G401.6 (cell line): Measurements from ENCODE around the gene RIMKLA.

Experiments
- FAIRE-seq: peaks from 2 replicates; lab custom pipeline; 2012; peaks lifted over from hg19 to GRCh38; lab: Jason Lieb, UNC

RIMKLA gene, protein sequence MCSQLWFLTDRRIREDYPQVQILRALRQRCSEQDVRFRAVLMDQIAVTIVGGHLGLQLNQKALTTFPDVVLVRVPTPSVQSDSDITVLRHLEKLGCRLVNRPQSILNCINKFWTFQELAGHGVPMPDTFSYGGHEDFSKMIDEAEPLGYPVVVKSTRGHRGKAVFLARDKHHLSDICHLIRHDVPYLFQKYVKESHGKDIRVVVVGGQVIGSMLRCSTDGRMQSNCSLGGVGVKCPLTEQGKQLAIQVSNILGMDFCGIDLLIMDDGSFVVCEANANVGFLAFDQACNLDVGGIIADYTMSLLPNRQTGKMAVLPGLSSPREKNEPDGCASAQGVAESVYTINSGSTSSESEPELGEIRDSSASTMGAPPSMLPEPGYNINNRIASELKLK

DNA sequence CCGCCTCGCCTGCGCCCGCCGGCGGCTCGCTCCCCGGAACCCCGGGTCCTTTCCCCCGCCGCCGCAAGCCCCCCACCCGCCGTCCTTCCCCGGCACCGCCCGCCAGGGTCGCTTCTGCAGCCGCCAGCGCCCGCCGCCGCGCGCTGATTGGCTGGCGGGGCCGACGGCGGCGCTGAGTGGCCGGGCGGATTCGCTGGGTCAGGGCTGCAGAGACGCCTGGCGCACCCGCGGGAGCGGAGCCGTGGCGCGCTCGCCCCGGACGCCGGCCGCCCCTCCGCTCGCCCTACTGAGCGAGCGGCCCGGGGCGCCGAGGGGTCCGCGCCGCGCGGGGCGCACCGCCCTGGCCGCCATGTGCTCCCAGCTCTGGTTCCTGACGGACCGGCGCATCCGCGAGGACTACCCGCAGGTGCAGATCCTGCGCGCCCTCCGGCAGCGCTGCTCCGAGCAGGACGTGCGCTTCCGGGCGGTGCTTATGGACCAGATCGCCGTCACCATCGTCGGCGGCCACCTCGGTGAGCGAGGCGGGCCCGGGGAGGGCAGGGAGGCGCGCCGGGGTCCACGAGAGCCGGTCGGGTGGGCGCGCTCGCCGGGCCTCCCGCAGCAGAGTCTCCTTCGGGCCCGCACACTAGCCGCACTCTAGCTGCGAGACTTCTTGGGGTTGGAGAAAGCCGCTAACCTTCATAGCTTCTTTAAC, at the start of gene RIMKLA:
Gene RIMKLA, plus strand, starts transcription at position 207 of the 694 bp plus-strand sequence. Its CDS starts 143 bp downstream, at position 350.
- no peak for FAIRE-seq

DNA sequence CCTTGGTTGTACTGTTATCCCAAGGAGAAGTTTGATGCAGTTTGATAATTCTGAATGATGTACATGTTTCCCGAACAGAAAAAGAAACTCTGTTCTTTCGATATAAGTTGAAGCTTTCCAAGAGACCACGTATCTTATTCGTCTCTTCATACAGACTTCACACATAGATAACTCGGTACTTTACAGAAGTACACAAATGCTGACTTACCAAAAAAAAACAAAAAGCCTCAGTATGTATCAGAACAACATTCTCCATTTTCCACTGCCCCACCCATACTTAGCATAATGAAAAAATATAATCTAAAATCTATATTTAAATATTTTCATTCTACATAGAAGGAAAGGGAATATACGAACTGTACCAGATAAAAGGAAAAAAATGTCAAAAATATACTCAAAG, 47.7 kb upstream of the RIMKLA start:
- FAIRE-seq = no peak

DNA sequence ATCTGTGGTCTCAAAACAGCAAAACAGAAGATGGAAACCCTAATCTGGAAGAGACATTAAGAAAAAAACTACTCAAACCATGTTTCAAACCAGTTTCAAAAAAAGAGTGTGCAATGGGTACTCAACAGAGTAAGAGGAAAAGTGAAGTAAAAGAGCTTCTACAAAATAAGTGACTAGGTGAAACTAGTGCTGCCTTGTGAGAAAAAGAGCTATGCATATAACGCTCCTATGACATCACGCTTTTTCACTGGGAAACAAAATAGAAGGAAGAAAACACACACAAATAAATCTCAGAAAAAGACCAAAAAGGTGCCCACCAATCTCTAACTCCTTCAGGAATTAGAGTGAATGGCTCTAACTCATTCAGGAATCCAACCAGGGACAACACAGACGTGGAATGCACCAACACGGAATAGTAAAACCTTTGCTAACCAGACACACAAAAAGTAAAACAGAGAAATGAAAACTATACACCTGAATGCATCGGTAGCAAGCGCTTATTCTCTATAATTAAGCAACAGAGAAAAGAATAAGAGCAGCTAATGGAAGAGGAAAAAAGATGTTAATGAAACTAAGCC, 46.8 kb upstream of the RIMKLA start:
- no peak for FAIRE-seq

DNA sequence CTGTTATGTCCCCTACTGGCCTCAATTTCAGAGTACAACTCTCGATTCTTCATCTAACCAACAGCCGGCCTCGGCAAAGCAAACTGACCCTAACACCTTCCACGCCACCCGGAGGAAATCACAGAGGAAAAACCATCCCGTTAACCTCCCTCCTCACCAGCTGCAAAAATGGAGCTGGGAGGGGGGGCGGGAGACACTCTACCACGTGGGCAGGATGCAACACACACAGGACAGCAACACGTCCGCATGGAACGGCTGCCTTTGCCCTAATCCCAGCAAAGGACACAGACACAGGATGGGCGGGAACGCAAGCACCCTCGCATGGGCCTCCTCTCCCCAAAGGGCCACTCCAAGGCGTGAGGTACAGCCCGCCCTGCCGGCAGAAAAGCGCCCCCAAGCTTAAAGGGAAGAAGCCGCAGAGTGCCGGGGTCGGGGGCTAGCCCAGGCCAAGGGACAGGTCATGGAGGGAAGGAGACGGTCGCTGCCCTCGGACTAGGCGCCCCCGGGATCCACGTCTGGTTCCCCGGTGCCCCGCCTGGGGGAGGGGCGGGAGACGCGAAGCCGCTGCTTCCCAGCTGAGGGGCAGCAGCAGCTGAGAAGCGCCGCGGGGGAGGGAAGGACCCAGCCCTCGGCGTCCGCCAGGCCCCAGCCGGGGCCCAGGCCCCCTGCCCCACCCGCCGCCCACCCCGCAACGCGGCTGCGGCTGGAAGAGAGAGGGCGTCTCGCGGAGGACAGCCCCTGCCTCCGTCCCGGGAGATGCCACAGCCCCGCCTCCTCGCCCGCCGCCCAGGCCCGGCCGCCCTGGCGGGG, 46.1 kb upstream of the RIMKLA start:
- FAIRE-seq = no peak

DNA sequence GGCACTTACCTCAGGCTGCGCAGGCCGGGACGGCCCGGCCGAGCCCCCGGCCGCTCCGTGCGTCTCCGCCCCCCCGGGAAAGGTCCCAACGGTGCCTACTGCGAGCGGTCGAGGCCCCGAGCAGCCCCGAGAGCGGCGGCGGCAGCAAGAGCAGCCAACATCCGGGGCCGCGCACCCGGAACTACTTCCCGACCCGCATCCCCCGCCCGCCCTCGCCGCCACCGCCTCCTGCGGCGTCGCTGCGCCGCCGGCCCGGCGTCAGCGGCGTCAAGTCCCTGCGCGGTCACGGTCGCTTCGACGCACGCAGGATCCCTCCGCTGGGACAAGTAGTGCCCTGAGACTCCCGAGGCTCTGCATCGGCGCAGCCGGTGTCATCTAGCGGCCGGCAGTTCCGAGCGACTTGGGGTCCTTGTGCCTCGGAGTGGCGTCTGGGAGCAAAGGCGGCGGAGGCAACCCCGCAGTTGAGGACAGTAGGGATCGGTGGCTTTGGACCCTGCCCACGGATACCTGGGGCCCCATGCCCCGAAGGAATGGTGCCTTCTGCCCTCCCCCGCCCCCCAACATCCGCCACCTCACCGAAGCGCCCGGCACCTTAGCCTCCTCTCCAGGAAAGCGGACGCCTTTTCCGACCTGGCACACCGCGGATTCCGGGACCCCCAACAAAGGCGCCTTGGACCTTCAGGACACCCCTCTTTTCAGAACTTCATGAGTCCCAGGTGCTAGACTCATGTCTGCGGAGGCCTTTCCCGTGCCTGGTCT, 45.4 kb upstream of the RIMKLA start, which contains the start of gene FOXJ3:
Gene FOXJ3, minus strand, starts transcription at position 186 of the 759 bp plus-strand sequence. CDS start 24,142 bp downstream, outside the sequence.
- no peak for FAIRE-seq

DNA sequence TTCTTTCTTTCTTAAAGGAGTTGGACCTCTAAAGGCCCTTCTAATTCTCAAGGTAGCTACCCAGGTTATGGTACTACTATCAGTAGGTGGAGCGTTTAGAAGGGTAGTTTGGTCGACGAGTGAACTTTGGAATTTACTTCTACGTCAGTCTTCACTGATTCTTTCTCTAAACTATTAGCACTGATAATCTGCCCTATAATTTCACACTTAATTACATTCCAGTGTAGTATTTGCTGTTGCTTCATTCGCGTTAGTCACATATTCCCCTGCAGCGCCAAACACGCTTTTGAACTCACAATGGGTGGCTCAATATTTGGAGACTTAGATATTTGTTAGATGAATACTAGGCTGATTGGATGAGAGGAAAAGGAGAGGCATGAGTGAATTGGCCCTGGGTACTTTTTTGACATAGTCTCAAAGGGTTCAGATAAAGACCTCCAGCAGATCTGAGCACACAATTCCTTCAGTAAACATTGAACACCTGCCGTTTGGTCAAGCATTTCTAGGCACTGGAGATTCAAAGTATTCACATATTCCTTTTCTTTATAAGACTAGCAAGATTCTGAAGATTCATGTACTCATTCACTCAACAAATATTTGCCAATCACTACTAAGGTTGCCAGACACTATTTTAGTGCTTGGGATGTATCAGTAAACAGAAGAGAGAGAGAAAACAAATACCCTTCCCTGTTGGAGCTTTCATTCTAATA, 44.6 kb upstream of the RIMKLA start:
- FAIRE-seq = no peak

DNA sequence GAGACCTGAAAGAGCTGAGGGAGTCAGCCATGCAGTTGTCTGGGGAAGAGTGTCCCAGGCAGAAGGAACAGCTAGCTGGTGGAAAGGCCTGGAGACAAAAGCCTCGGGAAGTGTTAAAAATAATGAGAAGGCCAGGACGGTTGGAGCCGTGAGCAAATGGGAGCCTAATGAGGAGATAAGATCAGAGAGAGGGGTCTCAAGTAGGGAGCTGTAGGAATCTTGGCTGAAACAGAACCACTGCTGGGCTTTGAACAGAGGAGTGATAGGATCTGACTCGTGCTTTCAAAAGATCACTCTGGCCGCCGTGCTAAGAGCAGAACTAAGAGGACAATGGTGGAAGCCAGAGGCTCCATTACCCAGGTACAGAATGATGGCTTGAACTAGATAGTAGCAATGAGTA, 43.6 kb upstream of the RIMKLA start:
- FAIRE-seq = no peak

DNA sequence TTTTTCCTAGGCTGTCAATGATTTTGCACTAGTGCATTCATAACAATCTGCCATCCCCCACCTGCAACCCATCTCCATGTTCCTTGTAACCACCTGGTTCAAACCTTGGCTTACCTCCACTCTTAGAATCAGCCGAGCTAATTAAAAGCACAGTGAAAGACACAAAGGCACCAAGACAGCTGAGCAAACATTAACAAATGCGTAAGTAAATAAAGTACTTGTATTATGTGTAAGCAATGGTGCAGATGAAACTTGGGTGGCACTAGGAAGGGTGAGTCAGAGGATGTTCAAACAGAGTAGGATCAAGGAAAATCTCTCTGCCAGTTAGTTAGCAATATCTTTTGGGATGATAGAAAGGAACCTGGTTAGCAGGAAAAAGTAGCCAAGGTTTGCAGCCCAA, 40.5 kb upstream of the RIMKLA start:
- FAIRE-seq = no peak

DNA sequence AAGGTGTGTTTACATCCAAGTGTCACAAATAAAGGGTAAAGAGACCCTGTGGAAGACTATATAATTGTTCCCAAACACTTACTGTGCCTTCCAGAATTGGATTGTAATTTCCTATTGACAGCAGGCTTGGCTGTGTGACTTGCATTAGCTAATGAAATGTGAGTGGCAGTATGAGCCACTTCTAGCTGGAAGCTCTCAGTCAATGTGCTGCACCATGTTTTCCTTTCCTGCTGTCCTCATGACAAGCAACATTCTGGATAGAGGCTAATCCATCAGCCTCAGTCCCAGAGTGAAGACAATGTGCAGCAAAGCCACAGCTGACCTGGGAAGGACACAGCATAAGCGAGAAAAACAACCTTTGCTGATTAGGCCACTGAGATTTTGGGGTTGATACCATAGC, 39.7 kb upstream of the RIMKLA start:
- no peak for FAIRE-seq

DNA sequence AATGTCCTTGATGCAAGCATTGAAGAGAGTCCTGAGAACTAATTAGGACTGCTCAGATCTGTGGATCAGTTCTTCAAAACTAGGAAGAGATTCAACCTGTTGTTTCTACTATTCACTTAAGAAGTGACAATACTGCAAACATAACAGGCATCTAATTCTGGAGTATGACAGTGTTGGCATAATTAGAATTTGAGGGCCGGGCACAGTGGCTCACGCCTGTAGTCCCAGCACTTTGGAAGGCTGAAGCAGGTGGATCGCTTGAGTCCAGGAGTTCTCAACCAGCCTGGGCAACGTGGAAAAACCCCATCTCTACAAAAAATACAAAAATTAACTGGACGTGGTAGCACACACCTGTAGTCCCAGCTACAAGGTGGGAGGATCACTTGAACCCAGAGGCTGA, 37.5 kb upstream of the RIMKLA start:
- FAIRE-seq = no peak

DNA sequence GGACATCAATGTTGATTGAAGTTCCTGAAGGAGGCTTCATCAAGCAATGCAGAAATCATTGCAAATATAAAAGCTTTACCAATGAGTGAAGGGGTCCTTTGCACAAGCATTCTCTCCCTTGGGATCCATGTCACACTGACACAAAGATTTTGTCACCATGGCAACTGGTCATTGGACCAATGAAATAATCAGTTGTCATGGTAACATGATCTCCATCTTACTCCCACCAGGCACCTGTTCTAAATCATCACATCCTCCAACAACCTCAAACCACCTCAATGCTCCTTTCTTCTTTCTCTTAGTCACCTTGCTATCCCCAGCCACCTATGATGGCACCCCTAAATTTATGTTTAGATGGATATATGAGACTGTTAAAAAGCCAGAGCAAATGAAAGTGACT, 32.1 kb upstream of the RIMKLA start:
- FAIRE-seq = no peak

DNA sequence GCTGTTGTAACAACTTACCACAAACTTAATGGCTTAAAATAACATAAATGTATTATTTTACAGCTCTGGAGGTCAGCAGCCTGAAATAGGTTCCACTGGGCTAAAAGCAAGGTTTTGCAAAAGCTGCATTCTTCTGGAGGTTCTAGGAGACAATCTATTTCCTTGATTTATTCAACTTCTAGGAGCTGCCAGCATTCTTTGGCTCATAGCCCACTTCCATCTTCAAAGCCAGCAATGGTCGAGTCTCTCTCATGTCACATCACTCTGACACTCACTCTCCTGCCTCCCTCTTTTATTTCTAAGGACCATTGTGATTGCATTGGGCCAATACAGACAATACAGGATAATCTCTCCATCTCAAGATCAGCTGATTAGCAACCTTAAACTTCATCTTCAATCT, 30.5 kb upstream of the RIMKLA start:
- no peak for FAIRE-seq

DNA sequence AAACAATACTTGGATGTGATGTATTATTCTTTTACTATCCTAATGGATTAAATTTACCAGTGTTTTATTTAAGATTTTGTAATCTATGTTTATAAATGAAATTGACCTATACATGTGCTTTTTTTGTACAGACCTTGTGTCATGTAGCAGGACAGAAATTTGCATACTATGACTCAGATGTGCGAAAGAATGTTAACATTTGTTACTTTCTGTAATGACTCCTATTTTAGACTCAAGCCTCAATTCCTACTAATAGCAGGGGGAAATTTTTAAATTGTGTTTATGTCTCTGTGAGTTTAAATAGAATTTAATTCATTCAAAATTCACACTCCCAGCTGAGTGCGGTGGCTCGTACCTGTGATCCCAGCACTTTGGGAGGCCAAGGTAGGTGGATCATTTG, 21.8 kb upstream of the RIMKLA start:
- FAIRE-seq = no peak

DNA sequence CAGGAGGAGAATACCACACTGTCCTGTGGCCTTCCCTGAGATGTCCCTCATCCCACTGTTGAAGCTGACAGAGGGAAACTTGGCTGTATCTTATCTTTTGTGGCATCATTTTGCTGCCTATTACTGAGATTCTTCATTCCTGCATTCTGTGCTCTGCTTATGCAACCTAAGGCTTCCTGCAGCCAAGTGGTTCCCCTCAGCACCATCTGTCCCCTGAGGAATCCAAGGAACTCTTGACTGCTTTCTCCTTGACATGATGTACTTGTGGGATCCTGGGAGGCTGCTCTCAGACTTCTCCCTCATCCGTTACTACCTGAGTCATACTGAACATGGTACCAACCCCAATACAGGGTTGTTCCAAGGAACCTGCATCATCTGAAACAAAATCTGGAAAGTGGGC, 21.1 kb upstream of the RIMKLA start:
- no peak for FAIRE-seq

DNA sequence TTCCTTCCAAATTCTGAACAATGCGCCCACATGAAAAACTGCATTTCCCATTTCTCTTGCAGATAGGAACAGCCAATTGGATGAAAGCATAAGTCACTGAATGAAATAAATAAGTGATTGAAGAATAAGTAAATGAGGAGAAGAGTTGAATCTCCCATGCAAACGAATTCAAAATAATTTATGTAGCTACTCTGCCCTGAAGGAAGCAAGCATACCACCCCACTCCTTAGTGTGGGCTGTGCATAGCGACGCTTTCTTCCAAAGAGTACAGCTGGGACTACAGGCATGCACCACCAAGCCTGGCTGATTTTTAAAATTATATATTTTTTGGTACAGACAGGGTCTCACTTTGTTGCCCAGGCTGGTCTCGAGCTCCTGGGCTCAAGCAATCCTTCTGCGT, 16.5 kb upstream of the RIMKLA start:
- no peak for FAIRE-seq

DNA sequence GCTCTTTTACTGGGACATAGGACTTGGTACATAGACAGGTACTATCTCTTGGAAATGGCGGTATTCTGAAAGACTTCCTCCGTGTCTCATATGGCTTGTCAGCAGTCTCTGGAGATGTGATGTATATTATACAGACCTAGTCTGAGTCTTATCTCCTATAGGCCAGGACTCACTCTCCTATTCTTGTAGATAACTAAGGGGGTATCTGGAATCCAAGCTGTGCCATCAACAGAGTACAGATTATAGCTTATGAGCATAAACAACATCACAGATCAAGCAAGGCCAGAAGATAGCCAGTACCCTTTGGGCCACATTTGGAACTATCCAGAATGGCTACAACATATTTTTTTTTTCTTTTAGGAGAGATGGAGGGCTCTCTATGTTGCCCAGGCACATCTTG, 16.1 kb upstream of the RIMKLA start:
- FAIRE-seq = no peak

DNA sequence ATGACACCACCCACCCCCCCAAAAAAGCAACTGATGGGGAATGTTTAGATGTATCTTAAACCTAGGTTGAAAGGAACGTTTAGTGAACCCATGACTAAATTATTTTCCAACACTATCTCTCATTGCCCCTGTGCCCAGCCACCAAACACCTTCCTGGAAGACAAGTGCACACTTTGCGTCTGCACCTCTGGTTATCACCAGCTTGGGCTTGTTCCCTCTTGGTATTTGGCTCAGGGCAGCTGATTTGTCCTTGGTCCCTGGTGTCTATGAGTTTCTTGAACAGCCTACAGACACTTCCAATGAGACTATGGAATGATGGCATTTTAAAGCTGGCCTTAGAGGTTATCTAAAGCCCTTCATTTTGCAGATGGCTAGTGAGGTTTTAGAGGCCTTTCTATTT, 15.5 kb upstream of the RIMKLA start:
- no peak for FAIRE-seq

DNA sequence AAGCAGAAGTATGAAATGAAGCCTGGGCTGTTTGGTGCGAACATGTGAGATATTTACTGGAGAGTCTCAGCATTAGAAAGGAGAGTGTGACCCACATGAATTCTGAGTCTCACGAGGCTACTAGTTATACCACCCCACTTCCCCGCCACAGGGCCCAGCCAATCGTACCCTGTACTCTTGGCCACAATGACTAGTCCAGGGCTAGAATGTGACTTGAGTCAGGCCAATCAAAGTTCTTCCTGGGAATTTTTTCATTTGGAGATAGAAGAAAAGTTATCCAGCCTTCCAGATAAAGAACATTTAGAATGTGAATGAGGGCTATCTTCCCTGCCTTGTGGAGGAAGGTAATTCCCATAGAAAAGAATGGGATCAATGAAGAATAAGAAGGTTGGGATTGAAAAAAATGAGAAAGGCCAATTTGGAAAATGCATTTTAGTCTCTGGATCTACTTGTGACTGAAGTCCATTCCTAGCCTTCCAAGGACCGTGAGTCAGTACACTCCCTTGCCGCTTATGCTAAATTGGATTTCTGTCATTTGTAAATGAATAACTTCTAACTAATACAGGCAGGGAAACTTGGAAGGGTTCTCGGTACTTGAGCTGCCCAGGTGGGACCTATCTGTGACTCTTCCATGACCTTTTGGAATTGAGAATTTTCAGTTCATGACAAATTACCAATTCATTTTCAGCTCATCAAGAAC, 12.3 kb upstream of the RIMKLA start:
- no peak for FAIRE-seq

DNA sequence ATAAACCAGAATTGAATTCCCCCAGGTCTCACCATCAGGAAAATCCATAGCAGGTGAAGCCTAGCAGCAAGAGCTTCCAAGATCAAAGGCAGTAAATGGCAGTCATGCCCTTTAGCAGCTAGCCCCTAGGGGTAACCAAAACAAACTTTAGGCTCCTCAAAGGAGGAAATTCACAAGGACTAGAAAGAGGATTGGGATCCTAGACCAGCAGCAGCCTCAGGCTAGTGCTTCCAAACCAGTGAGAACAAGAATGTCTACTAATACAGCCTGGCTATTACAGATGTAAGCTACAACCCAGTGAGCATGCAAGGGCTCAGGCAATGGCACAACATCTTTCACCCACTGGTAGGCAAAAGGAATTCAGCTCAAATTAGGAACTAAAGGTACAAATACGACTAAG, 11.1 kb upstream of the RIMKLA start:
- FAIRE-seq = no peak

DNA sequence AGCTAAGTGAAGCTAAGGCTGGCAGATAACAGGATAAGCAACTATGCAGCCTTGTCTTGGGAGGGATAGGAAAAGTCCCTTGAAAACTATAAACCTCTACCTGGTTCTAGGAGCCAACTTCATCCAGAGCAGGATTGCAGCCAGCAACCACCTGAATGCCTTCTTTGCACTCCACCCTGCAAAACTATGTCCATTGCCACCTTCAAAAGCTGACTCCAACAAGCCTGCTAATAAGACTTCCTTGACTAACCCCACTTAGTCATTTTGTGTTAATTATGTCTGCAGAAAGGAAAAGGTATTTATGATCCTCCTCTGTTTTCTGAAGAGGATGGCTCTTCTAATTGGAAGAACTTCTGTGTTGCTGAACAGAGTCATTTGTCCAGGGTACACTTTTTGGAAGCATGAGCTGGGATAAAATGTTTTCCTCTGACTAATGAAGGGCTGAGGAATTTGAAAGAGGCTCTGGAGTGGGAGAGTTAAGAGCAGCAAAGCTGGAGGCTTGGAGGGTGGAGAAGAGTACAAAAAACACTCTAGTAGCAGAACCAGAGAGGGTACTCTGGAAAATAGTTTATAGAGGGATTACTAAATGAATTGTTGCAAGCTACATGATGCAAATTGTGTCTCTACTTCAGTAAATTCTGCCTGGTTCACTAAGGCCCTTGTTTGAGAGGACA, 9.6 kb upstream of the RIMKLA start:
- no peak for FAIRE-seq
